ENCODE data around the gene MSH4.
"Not testable (repeated sequence)": the region's sequence is repeated elsewhere in the genome, so short reads cannot be mapped to it uniquely, and the experiment has no call there.

- not testable (repeated sequence) for TF ChIP-seq CTCF, POLR2AphosphoS5, POLR2A (IDR thresholded peaks at IDR 0.05)
These were observed 4.8 kb downstream of the MSH4 start for GRCh38 chr1:75801480-75801879.
